HG03108 (cell line): ENCODE measurements around the gene MRO.
"Not testable (repeated sequence)": the region's sequence is repeated elsewhere in the genome, so short reads cannot be mapped to it uniquely, and the experiment has no call there.

Experiments used
- ATAC-seq: cut with Tn5 transposase; IDR thresholded peaks from one replicate; pipeline ENCODE4 v1.9.1; 2021; ENCODE audit warnings: moderate library complexity; ENCODE audit not compliant: unreplicated experiment

Gene MRO

GRCh38 chr18:50819728-50820378 lies at the start of gene MRO:
Gene MRO (minus strand): TSS chr18:50820016. CDS start chr18:50809400, 10,616 bp downstream.
- peak; percentile 90 for ATAC-seq

- ATAC-seq: no peak
These were observed 49.3 kb upstream of the MRO start for GRCh38 chr18:50869150-50869549.

- ATAC-seq: no peak
These were observed 46.9 kb upstream of the MRO start for GRCh38 chr18:50866765-50867164.

DNA sequence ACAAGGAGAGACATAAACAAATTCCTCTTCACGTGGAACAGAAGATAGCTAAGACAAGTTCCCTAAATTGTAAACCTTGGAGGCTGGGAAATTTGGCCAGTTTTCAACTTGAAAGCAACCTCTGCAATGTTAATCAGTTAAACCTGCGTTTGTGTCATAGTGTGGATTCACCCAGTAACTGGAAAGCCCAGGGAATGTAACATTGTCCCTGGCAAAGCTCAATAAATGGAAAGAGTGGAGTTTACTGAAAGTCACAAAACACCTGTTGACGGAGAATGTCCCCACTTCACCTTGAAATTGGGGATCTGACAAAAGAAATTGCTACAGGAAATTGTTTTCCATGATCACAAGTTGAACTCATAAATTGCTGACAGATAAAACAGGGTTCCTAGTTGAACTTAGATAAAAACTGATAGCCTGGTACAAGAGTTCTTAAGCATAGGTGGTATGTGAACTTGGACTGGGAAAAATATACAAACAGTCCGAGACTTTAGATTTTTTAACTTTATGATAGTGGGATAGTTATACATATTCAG lies 44.1 kb upstream of the MRO start:
- ATAC-seq: no peak

- ATAC-seq: no peak
These were observed 42.6 kb upstream of the MRO start for GRCh38 chr18:50862401-50862800.

GRCh38 chr18:50861617-50862016 lies 41.8 kb upstream of the MRO start:
- ATAC-seq: no peak

DNA sequence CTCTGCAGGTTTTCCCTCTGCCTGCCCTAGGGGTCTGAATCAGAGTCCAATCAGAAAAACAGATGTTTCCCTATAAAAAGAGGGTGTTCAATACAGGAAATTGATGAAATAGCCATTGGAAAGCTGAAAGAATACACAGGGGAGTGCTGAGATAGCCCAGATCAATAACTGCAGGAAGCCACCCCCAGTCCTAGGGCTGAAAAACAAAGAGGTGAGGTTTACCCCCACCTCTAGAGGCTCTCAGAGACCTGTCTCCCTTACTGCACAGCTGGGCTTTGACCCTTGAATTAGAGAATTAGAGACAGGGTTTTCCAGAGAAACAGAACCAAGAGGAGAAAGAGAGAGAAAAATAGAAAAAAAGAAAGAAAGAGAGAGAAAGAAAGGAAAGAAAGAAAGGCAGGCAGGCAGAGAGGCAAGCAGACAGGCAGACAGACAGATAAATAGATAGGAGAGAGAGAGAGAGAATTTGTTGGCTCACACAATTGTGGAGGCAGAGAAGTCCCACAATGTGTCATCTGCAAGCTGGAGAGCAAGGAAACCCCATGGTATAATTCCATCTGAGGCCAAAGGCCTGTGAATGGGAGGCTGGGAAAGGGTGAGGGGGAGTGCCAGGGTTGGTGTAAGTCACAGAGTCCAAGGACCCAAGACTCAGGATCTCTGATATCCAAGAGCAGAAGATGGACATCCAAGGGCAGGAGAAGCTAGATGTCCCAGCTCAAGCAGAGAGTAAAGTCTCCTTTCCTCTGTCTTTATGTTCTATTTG lies 40.2 kb upstream of the MRO start:
- no peak for ATAC-seq

DNA sequence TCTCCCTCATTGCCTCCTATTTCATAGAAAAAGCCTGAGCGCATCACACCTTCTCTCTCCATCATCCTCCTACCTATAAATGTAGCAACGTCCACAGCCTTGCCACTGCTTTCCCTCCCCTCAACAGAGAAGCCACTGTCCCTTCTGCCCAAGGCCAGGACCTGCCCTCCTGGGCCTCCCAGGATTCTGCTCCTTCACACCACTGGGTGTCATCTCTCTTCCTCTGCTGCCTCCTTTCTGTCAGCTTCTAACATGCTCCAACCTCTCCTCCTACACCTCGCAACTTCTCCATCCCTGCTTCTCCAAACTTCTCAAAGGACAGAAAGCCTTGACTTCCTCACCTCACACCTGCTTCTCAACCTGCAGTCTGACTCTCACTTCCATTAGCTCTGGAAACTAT lies 37.9 kb upstream of the MRO start:
- ATAC-seq: no peak

GRCh38 chr18:50857166-50857565 lies 37.4 kb upstream of the MRO start:
- ATAC-seq: not testable (repeated sequence)

DNA sequence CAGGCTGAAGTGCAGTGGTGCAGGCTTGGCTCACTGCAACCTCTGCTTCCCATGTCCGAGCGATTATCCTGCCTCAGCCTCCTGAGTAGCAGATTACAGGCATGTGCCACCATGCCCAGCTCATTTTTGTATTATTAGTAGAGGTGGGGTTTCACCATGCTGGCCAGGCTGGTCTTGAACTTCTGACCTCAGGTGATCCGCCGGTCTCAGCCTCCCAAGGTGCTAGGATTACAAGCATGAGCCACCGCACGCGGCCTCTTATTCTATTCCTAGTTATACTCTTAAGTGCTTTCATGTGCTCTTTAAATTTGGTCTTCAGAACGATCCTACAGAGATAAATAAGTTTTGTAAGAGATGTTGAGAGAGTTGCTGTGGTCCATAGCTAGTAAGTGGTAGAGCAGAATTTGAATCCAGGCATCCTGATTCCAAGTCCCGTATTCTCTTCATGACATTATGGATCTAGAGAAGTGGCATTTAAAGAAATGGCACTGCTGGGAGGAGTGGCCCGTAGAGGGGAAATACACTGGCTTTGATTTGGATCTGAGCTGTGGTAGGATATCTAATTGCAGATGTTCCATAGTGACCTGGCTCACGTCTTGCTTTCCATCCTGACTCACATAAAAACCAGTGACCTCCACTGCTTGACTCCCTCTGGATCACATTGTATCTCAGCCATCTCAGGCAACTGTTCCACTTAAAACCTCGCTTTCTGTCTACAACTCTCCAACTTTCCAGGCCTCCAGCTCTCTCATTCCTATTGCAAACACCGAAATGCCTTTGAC lies 36.4 kb upstream of the MRO start:
- ATAC-seq: no peak

- no peak for ATAC-seq
These were observed 34.1 kb upstream of the MRO start for GRCh38 chr18:50853863-50854271.

- ATAC-seq: no peak
These were observed 30.7 kb upstream of the MRO start for GRCh38 chr18:50850307-50851065.

GRCh38 chr18:50849419-50849821 lies 29.6 kb upstream of the MRO start:
- no peak for ATAC-seq

GRCh38 chr18:50848991-50849390 lies 29.2 kb upstream of the MRO start:
- no peak for ATAC-seq

- no peak for ATAC-seq
These were observed 28.3 kb upstream of the MRO start for GRCh38 chr18:50848061-50848551.

GRCh38 chr18:50847192-50847591 lies 27.4 kb upstream of the MRO start:
- ATAC-seq: no peak

- no peak for ATAC-seq
These were observed 25.1 kb upstream of the MRO start for GRCh38 chr18:50844960-50845359.

DNA sequence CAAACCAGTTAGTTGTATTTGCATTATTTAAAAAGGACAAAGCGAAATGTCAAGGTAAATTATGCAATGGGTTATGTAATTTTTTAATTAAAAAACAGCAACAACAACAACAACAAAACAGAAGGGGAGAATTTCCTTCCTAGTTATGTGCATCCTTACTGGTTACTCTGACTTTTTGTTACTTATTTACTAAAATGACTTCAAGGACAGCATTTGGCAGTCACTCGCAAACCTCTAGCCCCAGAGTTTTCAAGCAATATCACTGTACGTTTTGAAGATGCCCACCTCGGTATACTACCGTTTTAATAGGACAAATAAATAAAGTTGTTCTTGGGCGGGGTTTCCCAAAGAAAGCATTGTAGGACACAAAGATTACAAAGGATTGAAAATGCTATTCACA lies 24.7 kb upstream of the MRO start:
- no peak for ATAC-seq

DNA sequence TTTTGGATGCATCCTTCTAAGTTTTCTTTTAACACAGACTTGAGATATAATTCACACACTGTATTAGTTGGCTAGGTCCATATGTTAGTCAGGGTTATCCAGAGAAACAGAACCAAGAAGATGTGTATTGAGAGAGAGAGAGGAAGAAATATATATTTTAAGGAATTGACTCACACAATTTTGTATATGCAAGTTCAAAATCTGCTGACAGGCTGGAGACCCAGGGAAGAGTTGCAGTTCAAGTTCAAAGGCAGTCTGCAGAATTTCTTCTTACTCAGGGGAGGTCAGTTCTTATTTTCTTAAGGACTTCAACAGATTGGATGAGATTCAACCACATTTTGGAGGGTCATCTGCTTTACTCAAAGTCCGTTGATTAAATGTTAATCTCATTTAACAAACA lies 23.0 kb upstream of the MRO start:
- no peak for ATAC-seq

DNA sequence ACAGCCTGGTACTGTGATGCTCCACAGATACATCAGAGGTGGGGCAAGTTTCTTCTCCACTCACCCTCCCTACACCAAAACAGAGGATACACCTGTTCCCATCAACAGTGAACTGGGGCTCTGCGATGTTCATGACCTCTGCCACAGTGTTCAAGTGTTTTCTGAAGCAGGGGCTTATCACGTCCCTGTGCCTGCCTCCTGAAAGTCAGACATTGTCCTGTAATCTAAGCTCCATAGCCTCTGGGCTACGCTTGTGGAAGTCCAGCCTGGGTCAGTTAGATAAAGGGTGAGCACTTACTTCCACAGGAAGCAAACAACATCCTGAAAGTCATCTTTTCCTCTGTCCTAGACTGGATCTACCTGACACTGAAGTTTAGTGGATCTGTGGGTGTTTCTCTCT lies 20.2 kb upstream of the MRO start:
- no peak for ATAC-seq

- ATAC-seq: no peak
These were observed 19.5 kb upstream of the MRO start for GRCh38 chr18:50839341-50839740.
